Smooth muscle cell (in vitro differentiated cells): ENCODE results near the gene ZC3H12C. TPM values are rescaled to one million over a fixed set of nuclear protein-coding genes. Genes with fewer than 3 reads are reported as not detected.

Experiments used
- DNase-seq: peaks from one replicate; lab custom pipeline; 2025; ENCODE audit not compliant: unreplicated experiment; lab: John Stamatoyannopoulos, UW
- H2AFZ ChIP-seq: fragments of 200-600 bp; sonication (generic); 2 replicates; pipeline ENCODE4 v1.6.0; 2016; ENCODE audit warnings: antibody characterized with exemption, low read depth, mild to moderate bottlenecking
- H3F3A ChIP-seq: fragments of 200-600 bp; sonication (generic); 2 replicates; pipeline ENCODE4 v1.6.0; 2017; ENCODE audit warnings: antibody characterized with exemption, low read depth
- H3K27ac ChIP-seq: fragments of 200-600 bp; sonication (generic); 2 replicates; pipeline ENCODE4 v1.5.1; 2016; ENCODE audit warnings: low read depth, mild to moderate bottlenecking
- H3K27me3 ChIP-seq: fragments of 200-600 bp; sonication (generic); 2 replicates; pipeline ENCODE4 v1.6.1; 2016; ENCODE audit warnings: low read depth, mild to moderate bottlenecking
- H3K36me3 ChIP-seq: fragments of 200-600 bp; sonication (generic); 2 replicates; pipeline ENCODE4 v1.5.1; 2016; ENCODE audit warnings: low read depth
- H3K4me1 ChIP-seq: fragments of 200-600 bp; sonication (generic); 2 replicates; pipeline ENCODE4 v1.5.1; 2016; ENCODE audit warnings: low read depth
- H3K4me2 ChIP-seq: fragments of 200-600 bp; sonication (generic); 2 replicates; pipeline ENCODE4 v1.6.0; 2016; ENCODE audit warnings: mild to moderate bottlenecking
- H3K4me3 ChIP-seq: fragments of 200-600 bp; sonication (generic); 2 replicates; pipeline ENCODE4 v1.5.1; 2016; ENCODE audit warnings: mild to moderate bottlenecking
- H3K79me2 ChIP-seq: fragments of 200-600 bp; sonication (generic); 2 replicates; pipeline ENCODE4 v1.6.0; 2016; ENCODE audit warnings: low read depth, mild to moderate bottlenecking
- H3K9ac ChIP-seq: fragments of 200-600 bp; sonication (generic); 2 replicates; pipeline ENCODE4 v1.6.0; 2016; ENCODE audit warnings: low read depth
- H3K9me3 ChIP-seq: fragments of 200-600 bp; sonication (generic); replicated peaks from 2 replicates; pipeline ENCODE4 v1.5.1; 2016; ENCODE audit warnings: low read depth
- H4K20me1 ChIP-seq: fragments of 200-600 bp; sonication (generic); 2 replicates; pipeline ENCODE4 v1.6.0; 2016; ENCODE audit warnings: low read depth
- WGBS: methylation state at CpG from one replicate; pipeline ENCODE4 v1.1.7; 2016; ENCODE audit warnings: low lambda C conversion rate; 5-methylcytosine and 5-hydroxymethylcytosine counted together
- polyA plus RNA-seq: library from polyadenylated mRNA; unstranded; fragments of >200 nt; fragmentation: Nextera tagmentation; extraction: Ambion mirVana; gene quantifications from 2 replicates; pipeline ENCODE4 v1.2.1, GENCODE V29; 2016
- total RNA-seq: library from RNA; depleted of rRNA; stranded (reverse); fragments of >200 nt; gene quantifications from 2 replicates; pipeline ENCODE4 v1.2.3, GENCODE V29; 2014
- TF ChIP-seq, protein P1 (sequence below): fragments of 200-600 bp; sonication (generic); IDR thresholded peaks from 2 replicates; pipeline ENCODE4 v1.5.1; 2017; ENCODE audit warnings: borderline replicate concordance, mild to moderate bottlenecking, antibody characterized with exemption; ENCODE audit not compliant: insufficient read depth, poor library complexity, severe bottlenecking

Gene ZC3H12C
- total and polyA plus RNA-seq, 2 experiments from 2014 or later = 1.9 to 10.6 TPM

DNA sequence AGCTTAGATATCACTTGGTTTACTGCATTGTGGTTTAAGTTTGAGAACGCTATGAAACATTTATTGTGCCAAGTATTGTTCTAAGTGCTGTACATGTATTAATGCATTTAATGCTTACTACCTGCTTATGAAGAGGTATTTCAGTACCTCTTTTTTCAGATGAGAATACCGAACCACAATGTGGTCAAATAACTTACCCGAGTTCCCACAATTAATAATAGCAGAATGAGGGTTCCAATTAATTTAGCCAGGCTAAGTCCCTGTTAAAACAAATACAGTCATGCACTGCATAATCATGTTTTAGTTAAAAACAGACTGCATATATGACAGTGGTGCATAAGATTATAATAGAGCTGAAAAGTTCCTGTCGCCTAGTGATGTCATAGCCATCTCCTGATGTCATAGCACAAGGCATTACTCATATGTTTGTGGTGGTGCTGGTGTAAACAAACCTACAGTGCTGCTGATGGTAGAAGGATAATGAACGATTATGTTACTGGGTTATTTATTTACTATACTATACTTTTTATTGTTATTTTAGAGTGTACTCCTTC, 4.3 kb downstream of the ZC3H12C start:
- Histone ChIP-seq H3K4me3 (no peak overlapping the region), H3K27ac (no peak overlapping the region), H3K27me3 (no peaks in the 10 kb centered on the region), H3K9me3 (no peaks in the 10 kb centered on the region), H3K4me1 (peaks cover 18% of the 10 kb centered on the region), H3K36me3 (no peaks in the 10 kb centered on the region), H2AFZ (no peak overlapping the region), H3K9ac (no peak overlapping the region), H3K79me2 (peaks cover 83% of the 10 kb centered on the region), H3K4me2 (no peak overlapping the region), H4K20me1 (peaks cover 8% of the 10 kb centered on the region), H3F3A (no peaks in the 10 kb centered on the region)
- WGBS = 89% methylated on average over 5 of the region's 5 CpGs
- TF ChIP-seq, protein P1, sequence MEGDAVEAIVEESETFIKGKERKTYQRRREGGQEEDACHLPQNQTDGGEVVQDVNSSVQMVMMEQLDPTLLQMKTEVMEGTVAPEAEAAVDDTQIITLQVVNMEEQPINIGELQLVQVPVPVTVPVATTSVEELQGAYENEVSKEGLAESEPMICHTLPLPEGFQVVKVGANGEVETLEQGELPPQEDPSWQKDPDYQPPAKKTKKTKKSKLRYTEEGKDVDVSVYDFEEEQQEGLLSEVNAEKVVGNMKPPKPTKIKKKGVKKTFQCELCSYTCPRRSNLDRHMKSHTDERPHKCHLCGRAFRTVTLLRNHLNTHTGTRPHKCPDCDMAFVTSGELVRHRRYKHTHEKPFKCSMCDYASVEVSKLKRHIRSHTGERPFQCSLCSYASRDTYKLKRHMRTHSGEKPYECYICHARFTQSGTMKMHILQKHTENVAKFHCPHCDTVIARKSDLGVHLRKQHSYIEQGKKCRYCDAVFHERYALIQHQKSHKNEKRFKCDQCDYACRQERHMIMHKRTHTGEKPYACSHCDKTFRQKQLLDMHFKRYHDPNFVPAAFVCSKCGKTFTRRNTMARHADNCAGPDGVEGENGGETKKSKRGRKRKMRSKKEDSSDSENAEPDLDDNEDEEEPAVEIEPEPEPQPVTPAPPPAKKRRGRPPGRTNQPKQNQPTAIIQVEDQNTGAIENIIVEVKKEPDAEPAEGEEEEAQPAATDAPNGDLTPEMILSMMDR = no peak
- no peak for DNase-seq

DNA sequence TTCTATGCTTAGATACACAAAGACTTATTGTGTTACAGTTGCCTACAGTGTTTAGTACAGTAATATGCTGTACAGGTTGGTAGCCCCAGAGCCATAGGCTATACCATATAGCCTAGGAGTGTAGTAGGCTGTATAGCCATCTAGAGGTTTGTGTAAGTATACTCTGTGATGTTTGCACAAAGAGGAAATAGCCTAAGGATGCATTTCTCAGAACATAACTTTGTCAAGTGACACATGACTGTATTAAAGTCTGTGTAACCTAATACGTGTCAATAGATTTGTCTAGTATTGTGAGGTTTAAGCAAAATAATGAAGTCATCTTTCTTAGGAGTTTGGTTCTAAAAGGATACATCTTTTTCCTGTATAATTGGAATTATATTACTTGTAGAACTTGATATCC, 5.5 kb downstream of the ZC3H12C start:
- DNase-seq = no peak
- Histone ChIP-seq H3K4me1 (peaks cover 18% of the 10 kb centered on the region), H3K9ac (no peak overlapping the region), H3K27me3 (no peaks in the 10 kb centered on the region), H2AFZ (no peak overlapping the region), H3K36me3 (no peaks in the 10 kb centered on the region), H3K27ac (peak overlapping the region; percentile 27), H3K4me3 (no peak overlapping the region), H3K79me2 (peaks cover 94% of the 10 kb centered on the region), H3F3A (no peaks in the 10 kb centered on the region), H4K20me1 (peaks cover 8% of the 10 kb centered on the region), H3K9me3 (no peaks in the 10 kb centered on the region), H3K4me2 (no peak overlapping the region)
- 71% methylated on average over 1 of the region's 1 CpG for WGBS
- TF ChIP-seq, protein P1 = no peak

DNA sequence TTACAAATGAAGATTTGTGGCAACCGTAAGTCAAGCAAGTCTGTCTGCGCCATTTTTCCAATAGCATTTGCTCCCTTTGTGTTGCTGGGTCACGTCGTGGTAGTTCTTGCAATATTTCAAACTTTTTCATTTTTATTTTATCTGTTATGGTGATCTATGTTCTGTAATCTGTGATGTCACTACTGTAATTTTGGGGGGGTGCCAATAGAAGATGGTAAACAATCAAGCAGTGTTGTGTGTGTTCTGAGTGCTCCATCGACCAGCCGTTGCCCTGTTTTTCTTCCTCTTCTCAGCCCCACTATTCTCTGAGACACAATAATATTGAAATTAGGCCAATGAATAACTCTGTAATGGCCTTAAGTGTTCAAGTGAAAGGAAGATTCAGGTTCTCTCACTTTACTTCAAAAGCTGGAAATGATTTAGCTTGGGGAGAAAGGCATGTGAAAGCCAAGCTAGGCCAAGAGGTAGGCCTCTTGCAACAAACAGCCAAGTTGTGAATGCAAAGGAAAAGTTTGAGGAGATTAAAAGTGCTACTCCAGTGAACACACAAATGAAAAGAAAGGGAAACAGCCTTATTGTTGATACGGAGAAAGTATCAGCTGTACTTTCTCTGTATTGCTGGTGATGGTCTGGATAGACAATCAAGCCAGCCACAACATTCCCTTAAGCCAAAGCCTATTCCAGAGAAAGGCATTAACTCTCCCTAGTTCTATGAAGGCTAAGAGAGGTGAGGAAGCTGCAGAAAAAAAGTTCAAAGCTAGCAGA, 7.5 kb downstream of the ZC3H12C start:
- Histone ChIP-seq H3K36me3 (no peaks in the 10 kb centered on the region), H3K9ac (no peak overlapping the region), H3F3A (no peaks in the 10 kb centered on the region), H3K79me2 (peaks cover 96% of the 10 kb centered on the region), H3K4me3 (no peak overlapping the region), H3K27me3 (no peaks in the 10 kb centered on the region), H4K20me1 (peaks cover 8% of the 10 kb centered on the region), H3K4me2 (no peak overlapping the region), H3K9me3 (no peaks in the 10 kb centered on the region), H3K27ac (no peak overlapping the region), H3K4me1 (peaks cover 1% of the 10 kb centered on the region), H2AFZ (no peak overlapping the region)
- 95% methylated on average over 7 of the region's 7 CpGs for WGBS
- TF ChIP-seq, protein P1 = no peak
- no peak for DNase-seq
